ENCODE measurements around the gene EPS15. TPM values are rescaled to one million over a fixed set of nuclear protein-coding genes. Genes with fewer than 3 reads are reported as not detected.

Gene EPS15
- total RNA-seq, 1 donor from 2014 or later = 88.5 TPM

DNA sequence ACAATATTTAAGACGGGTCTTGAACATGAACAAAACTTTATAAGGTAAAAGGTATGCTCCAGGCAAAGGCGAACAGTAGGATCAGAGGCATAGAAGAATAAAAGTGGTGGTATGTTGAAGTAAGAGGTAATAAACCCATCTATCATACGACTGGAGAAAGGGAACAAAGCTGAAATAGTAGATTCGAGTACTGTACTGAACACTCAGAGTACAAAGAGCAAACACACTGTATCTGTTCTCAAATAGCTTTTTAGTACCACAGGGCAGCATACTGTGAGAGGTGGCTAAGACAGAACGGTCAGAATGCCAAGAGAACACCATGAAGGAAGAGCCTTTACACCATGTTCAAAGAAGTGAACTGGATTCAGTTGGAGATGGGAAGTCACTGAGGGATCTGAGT lies 83.2 kb downstream of the EPS15 start:
- Histone ChIP-seq H3K36me3 (peaks cover 25% of the 10 kb centered on the region), H3K4me1 (peaks cover 19% of the 10 kb centered on the region), H3K9me3 (no peaks in the 10 kb centered on the region), H3K4me3 (no peak overlapping the region), H3K27ac (no peak overlapping the region), H3K27me3 (no peaks in the 10 kb centered on the region)
- DNase-seq (no peak), ATAC-seq (no peak)
- TF ChIP-seq, protein P1, sequence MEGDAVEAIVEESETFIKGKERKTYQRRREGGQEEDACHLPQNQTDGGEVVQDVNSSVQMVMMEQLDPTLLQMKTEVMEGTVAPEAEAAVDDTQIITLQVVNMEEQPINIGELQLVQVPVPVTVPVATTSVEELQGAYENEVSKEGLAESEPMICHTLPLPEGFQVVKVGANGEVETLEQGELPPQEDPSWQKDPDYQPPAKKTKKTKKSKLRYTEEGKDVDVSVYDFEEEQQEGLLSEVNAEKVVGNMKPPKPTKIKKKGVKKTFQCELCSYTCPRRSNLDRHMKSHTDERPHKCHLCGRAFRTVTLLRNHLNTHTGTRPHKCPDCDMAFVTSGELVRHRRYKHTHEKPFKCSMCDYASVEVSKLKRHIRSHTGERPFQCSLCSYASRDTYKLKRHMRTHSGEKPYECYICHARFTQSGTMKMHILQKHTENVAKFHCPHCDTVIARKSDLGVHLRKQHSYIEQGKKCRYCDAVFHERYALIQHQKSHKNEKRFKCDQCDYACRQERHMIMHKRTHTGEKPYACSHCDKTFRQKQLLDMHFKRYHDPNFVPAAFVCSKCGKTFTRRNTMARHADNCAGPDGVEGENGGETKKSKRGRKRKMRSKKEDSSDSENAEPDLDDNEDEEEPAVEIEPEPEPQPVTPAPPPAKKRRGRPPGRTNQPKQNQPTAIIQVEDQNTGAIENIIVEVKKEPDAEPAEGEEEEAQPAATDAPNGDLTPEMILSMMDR (IDR thresholded peaks at IDR 0.05) = no peak
- intact Hi-C loops (cut with DNase I) = no loop called here

DNA sequence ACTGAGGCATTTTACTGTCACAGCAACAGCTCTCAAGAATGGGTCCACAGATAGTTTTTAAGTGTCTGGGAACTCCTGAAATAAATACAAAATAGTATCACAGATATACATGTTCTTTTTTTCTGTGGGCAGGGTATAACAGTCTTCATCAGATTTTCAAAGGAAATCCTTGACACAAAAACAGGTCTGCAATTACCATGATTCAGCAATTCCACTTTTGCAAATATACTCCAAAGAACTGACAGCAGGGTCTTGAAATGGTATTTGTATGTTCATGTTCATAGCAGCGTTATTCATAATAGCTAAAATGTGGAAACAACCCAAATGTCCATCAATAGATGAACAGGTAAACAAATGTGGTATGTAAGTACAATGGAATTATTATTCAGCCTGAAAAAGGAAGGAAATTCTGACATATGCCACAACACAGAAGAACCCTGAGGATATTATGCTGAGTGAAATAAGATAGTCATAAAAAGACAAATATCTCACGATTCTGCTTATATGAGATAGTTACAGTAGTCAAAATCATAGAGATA lies 85.0 kb downstream of the EPS15 start:
- Histone ChIP-seq H3K27ac (peak overlapping the region; percentile 43), H3K4me1 (peaks cover 19% of the 10 kb centered on the region), H3K36me3 (peaks cover 18% of the 10 kb centered on the region), H3K27me3 (no peaks in the 10 kb centered on the region), H3K4me3 (no peak overlapping the region), H3K9me3 (no peaks in the 10 kb centered on the region)
- DNase-seq = no peak
- TF ChIP-seq, protein P1 (IDR thresholded peaks at IDR 0.05) = no peak
- intact Hi-C loops (cut with DNase I) = no loop called here
- ATAC-seq = no peak

DNA sequence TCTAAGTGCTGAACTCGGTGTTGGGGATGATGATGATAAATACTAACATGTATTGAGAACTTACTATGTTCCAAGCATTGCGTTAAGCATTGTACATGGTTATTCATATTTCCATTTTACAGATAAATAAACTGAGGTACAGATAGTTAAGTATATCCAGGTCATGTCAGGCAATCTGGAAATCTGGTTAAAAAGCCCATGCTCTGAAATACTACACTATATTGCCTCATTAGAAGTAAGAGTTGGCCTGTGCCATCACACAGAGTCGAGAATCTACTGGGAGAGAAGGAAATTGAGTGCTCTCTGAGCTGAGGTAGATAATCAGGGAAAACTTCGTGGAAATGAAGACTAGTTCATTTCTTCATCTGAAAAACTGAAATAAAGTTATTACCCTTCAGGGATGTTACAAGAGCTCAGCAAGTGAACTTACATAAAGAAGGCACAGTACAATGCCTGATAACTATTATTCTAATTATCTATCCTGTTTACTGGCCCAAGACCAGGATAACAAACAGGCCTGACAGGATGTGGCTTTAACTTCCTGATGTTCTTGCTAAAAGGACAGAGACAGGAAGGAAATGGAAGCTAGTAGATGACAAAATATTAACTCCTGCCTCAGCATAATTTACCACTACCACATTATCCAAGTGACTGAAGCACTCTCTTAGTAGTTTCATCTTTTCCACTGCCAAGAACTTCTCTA lies 85.6 kb downstream of the EPS15 start:
- no peak for DNase-seq
- peak; percentile 69 for ATAC-seq
- TF ChIP-seq, protein P1 (IDR thresholded peaks at IDR 0.05) = no peak

DNA sequence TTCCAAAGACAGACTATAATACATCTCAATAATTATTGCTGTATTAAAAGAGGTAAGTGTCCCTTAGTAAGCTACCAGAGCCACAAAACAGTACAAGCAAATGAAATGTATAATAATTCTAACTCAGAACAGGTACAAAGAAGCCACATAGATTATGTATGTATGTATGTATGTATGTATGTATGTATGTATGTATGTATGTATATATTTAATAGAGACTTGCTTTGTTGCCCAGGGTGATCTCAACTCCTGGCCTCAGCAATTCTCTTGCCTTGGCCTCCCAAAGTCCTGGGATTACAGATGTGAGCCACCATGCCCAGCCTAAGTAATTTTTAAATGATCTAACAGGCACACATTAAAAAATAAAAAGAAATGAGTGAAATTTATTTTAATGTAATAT lies 86.9 kb downstream of the EPS15 start:
- Histone ChIP-seq H3K27ac (no peak overlapping the region), H3K4me1 (peaks cover 19% of the 10 kb centered on the region), H3K4me3 (no peak overlapping the region), H3K36me3 (peaks cover 19% of the 10 kb centered on the region), H3K27me3 (no peaks in the 10 kb centered on the region), H3K9me3 (no peaks in the 10 kb centered on the region)
- DNase-seq = no peak
- no peak for ATAC-seq
- TF ChIP-seq, protein P1 (IDR thresholded peaks at IDR 0.05) = no peak
- intact Hi-C loops (cut with DNase I) = no loop called here

More for the DNA sequence above, 85.6 kb downstream of the EPS15 start:
- Histone ChIP-seq H3K9me3 (no peaks in the 10 kb centered on the region), H3K27ac (peak overlapping the region; percentile 43), H3K36me3 (peaks cover 12% of the 10 kb centered on the region), H3K27me3 (no peaks in the 10 kb centered on the region), H3K4me1 (peaks cover 19% of the 10 kb centered on the region), H3K4me3 (no peak overlapping the region)
- intact Hi-C loops (cut with DNase I) = no loop called here

DNA sequence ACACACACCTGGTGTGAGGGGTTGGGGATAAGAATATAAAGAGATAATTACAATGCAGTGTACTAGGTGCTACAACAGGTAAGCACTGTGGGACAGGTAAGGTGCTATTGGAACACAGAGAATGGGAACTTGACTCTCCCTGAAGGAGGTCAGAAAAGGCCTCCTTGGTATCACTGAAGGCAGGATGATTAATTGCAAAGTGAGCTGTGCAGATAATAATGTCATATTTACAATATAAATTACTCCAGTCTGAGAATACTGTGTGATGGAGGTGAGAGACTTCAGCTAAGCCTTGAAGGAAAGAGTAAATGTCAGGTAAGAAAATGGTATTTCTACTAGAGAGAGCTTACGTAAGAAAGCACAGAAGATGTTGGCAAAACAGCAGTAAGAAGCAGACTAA lies 91.6 kb downstream of the EPS15 start:
- no peak overlapping the region for H3K27ac ChIP-seq
- DNase-seq (no peak), ATAC-seq (no peak)
- no peaks in the 10 kb centered on the region for H3K4me1 ChIP-seq
- intact Hi-C loops (cut with DNase I) = no loop called here
- H3K4me3 ChIP-seq = no peak overlapping the region
- no peaks in the 10 kb centered on the region for H3K9me3 ChIP-seq
- no peaks in the 10 kb centered on the region for H3K27me3 ChIP-seq
- TF ChIP-seq, protein P1 (IDR thresholded peaks at IDR 0.05) = no peak
- H3K36me3 ChIP-seq = peaks cover 11% of the 10 kb centered on the region
